ENCODE results near the gene AFF4.

- TF ChIP-seq POLR2AphosphoS5 (IDR thresholded peaks at IDR 0.05) = no peak
- no peak for TF ChIP-seq CTCF (IDR thresholded peaks at IDR 0.05; ENCODE audit: poor library complexity, severe bottlenecking)
- no peak for TF ChIP-seq EZH2 (IDR thresholded peaks at IDR 0.05; ENCODE audit: borderline replicate concordance, insufficient read depth, low read length, poor library complexity, severe bottlenecking)
Measured at GRCh38 chr5:132854301-132854700, 109.1 kb downstream of the AFF4 start.

Data from neural cell (in vitro differentiated cells).